ENCODE results near the gene PLIN1. TPM values are rescaled to one million over a fixed set of nuclear protein-coding genes. Genes with fewer than 3 reads are reported as not detected.

PLIN1 gene
- total and polyA plus RNA-seq, 10 of the 15 experiments (the other 5 are each of a cell fraction or from before 2014, with no cell fraction given), result 0.05 to 0.13 (median 0.09) TPM; not detected in 6

Small RNA genes within 50 kb of the gene (small RNA-seq; reads per million reads assigned to genes)
- not detected for gene RNU6-132P

Other genes with a start within 250 kb of the PLIN1 start
Only the 7 nearest of the 10 such genes appear.
- 11.4 and 12.6 TPM in 2 replicates for gene TICRR, start 103.9 kb downstream of the PLIN1 start, total RNA-seq (2014; rRNA removed)
- gene TICRR, start 103.9 kb downstream of the PLIN1 start, total RNA-seq (2014; rRNA removed; fragmentation: Illumina TruSeq; extraction: Trizol), result 10.6 and 11.0 TPM in 2 replicates
- 18.8 and 21.5 TPM in 2 replicates for gene TICRR, start 103.9 kb downstream of the PLIN1 start, total RNA-seq (2021)
- gene TICRR, start 103.9 kb downstream of the PLIN1 start, polyA plus RNA-seq (2011; rRNA removed), result 9.4 and 11.9 TPM in 2 replicates
- gene TICRR, start 103.9 kb downstream of the PLIN1 start, polyA plus RNA-seq (2014; fragmentation: Illumina TruSeq; extraction: Trizol), result 14.8 and 16.8 TPM in 2 replicates
- gene TICRR, start 103.9 kb downstream of the PLIN1 start, polyA plus RNA-seq (2014; fragmentation: Nextera tagmentation; extraction: Ambion mirVana), result 1 to 10 TPM in 1 of 2 experiments, under 1 TPM in 1; 0.58 to 1.1 TPM
- gene TICRR, start 103.9 kb downstream of the PLIN1 start, polyA plus RNA-seq (2014; rRNA removed), result 14.0 and 14.8 TPM in 2 replicates
- 10 to 100 TPM in 1 of 2 experiments, 1 to 10 TPM in 1; 9.3 to 10.3 TPM for gene TICRR, start 103.9 kb downstream of the PLIN1 start, polyA plus RNA-seq (2016; fragmentation: Nextera tagmentation; extraction: Ambion mirVana)
- 0.05 and 0.11 TPM in 2 replicates for gene KIF7, start 23.9 kb downstream of the PLIN1 start, total RNA-seq (2014; rRNA removed)
- gene KIF7, start 23.9 kb downstream of the PLIN1 start, total RNA-seq (2014; rRNA removed; fragmentation: Illumina TruSeq; extraction: Trizol), result 0.04 TPM in 1 of 2 replicates, not detected in the other
- gene KIF7, start 23.9 kb downstream of the PLIN1 start, total RNA-seq (2021), result 0.16 and 0.36 TPM in 2 replicates
- gene KIF7, start 23.9 kb downstream of the PLIN1 start, polyA plus RNA-seq (2011; rRNA removed), result 0.14 and 0.26 TPM in 2 replicates
- gene KIF7, start 23.9 kb downstream of the PLIN1 start, polyA plus RNA-seq (2014; fragmentation: Illumina TruSeq; extraction: Trizol), result 0.01 TPM in 1 of 2 replicates, not detected in the other
- not detected for gene KIF7, start 23.9 kb downstream of the PLIN1 start, polyA plus RNA-seq (2014; fragmentation: Nextera tagmentation; extraction: Ambion mirVana)
- gene KIF7, start 23.9 kb downstream of the PLIN1 start, polyA plus RNA-seq (2014; rRNA removed), result 0.09 and 0.18 TPM in 2 replicates
- gene KIF7, start 23.9 kb downstream of the PLIN1 start, polyA plus RNA-seq (2016; fragmentation: Nextera tagmentation; extraction: Ambion mirVana), result under 1 TPM; 0.04 to 0.11 TPM
- gene PEX11A, start 11.4 kb upstream of the PLIN1 start, total RNA-seq (2014; rRNA removed), result 1.9 and 2.5 TPM in 2 replicates
- gene PEX11A, start 11.4 kb upstream of the PLIN1 start, total RNA-seq (2014; rRNA removed; fragmentation: Illumina TruSeq; extraction: Trizol), result 2.0 and 2.1 TPM in 2 replicates
- gene PEX11A, start 11.4 kb upstream of the PLIN1 start, total RNA-seq (2021), result 2.0 and 2.8 TPM in 2 replicates
- gene PEX11A, start 11.4 kb upstream of the PLIN1 start, polyA plus RNA-seq (2011; rRNA removed), result 1.4 and 1.5 TPM in 2 replicates
- 1.8 and 2.1 TPM in 2 replicates for gene PEX11A, start 11.4 kb upstream of the PLIN1 start, polyA plus RNA-seq (2014; fragmentation: Illumina TruSeq; extraction: Trizol)
- 1 to 10 TPM; 1.4 to 1.5 TPM for gene PEX11A, start 11.4 kb upstream of the PLIN1 start, polyA plus RNA-seq (2014; fragmentation: Nextera tagmentation; extraction: Ambion mirVana)
- gene PEX11A, start 11.4 kb upstream of the PLIN1 start, polyA plus RNA-seq (2014; rRNA removed), result 2.1 and 3.5 TPM in 2 replicates
- gene PEX11A, start 11.4 kb upstream of the PLIN1 start, polyA plus RNA-seq (2016; fragmentation: Nextera tagmentation; extraction: Ambion mirVana), result 1 to 10 TPM; 1.7 to 2.1 TPM
- gene WDR93, start 11.4 kb upstream of the PLIN1 start, total RNA-seq (2014; rRNA removed), result not detected in 2 replicates
- not detected in 2 replicates for gene WDR93, start 11.4 kb upstream of the PLIN1 start, total RNA-seq (2014; rRNA removed; fragmentation: Illumina TruSeq; extraction: Trizol)
- gene WDR93, start 11.4 kb upstream of the PLIN1 start, total RNA-seq (2021), result not detected in 2 replicates
- gene WDR93, start 11.4 kb upstream of the PLIN1 start, polyA plus RNA-seq (2011; rRNA removed), result not detected in 2 replicates
- gene WDR93, start 11.4 kb upstream of the PLIN1 start, polyA plus RNA-seq (2014; fragmentation: Illumina TruSeq; extraction: Trizol), result not detected in 2 replicates
- gene WDR93, start 11.4 kb upstream of the PLIN1 start, polyA plus RNA-seq (2014; fragmentation: Nextera tagmentation; extraction: Ambion mirVana), result not detected
- not detected in 2 replicates for gene WDR93, start 11.4 kb upstream of the PLIN1 start, polyA plus RNA-seq (2014; rRNA removed)
- gene WDR93, start 11.4 kb upstream of the PLIN1 start, polyA plus RNA-seq (2016; fragmentation: Nextera tagmentation; extraction: Ambion mirVana), result not detected
- 0.73 and 0.82 TPM in 2 replicates for gene MESP1, start 71.9 kb upstream of the PLIN1 start, total RNA-seq (2014; rRNA removed)
- 0.04 and 0.14 TPM in 2 replicates for gene MESP1, start 71.9 kb upstream of the PLIN1 start, total RNA-seq (2014; rRNA removed; fragmentation: Illumina TruSeq; extraction: Trizol)
- 0.27 and 1.1 TPM in 2 replicates for gene MESP1, start 71.9 kb upstream of the PLIN1 start, total RNA-seq (2021)
- 0.24 and 0.45 TPM in 2 replicates for gene MESP1, start 71.9 kb upstream of the PLIN1 start, polyA plus RNA-seq (2011; rRNA removed)
- 0.09 TPM in 1 of 2 replicates, not detected in the other for gene MESP1, start 71.9 kb upstream of the PLIN1 start, polyA plus RNA-seq (2014; fragmentation: Illumina TruSeq; extraction: Trizol)
- not detected for gene MESP1, start 71.9 kb upstream of the PLIN1 start, polyA plus RNA-seq (2014; fragmentation: Nextera tagmentation; extraction: Ambion mirVana)
- 0.19 and 0.20 TPM in 2 replicates for gene MESP1, start 71.9 kb upstream of the PLIN1 start, polyA plus RNA-seq (2014; rRNA removed)
- gene MESP1, start 71.9 kb upstream of the PLIN1 start, polyA plus RNA-seq (2016; fragmentation: Nextera tagmentation; extraction: Ambion mirVana), result under 1 TPM; 0.70 to 1.00 TPM
- gene MESP2, start 97.0 kb upstream of the PLIN1 start, total RNA-seq (2014; rRNA removed), result not detected in 2 replicates
- not detected in 2 replicates for gene MESP2, start 97.0 kb upstream of the PLIN1 start, total RNA-seq (2014; rRNA removed; fragmentation: Illumina TruSeq; extraction: Trizol)
- not detected in 2 replicates for gene MESP2, start 97.0 kb upstream of the PLIN1 start, total RNA-seq (2021)
- gene MESP2, start 97.0 kb upstream of the PLIN1 start, polyA plus RNA-seq (2011; rRNA removed), result not detected in 2 replicates
- gene MESP2, start 97.0 kb upstream of the PLIN1 start, polyA plus RNA-seq (2014; fragmentation: Illumina TruSeq; extraction: Trizol), result not detected in 2 replicates
- gene MESP2, start 97.0 kb upstream of the PLIN1 start, polyA plus RNA-seq (2014; fragmentation: Nextera tagmentation; extraction: Ambion mirVana), result not detected
- gene MESP2, start 97.0 kb upstream of the PLIN1 start, polyA plus RNA-seq (2014; rRNA removed), result 0.04 TPM in 1 of 2 replicates, not detected in the other
- gene MESP2, start 97.0 kb upstream of the PLIN1 start, polyA plus RNA-seq (2016; fragmentation: Nextera tagmentation; extraction: Ambion mirVana), result not detected
- not detected in 2 replicates for gene ANPEP, start 135.5 kb upstream of the PLIN1 start, total RNA-seq (2014; rRNA removed)
- not detected in 2 replicates for gene ANPEP, start 135.5 kb upstream of the PLIN1 start, total RNA-seq (2014; rRNA removed; fragmentation: Illumina TruSeq; extraction: Trizol)
- gene ANPEP, start 135.5 kb upstream of the PLIN1 start, total RNA-seq (2021), result 0.58 and 0.87 TPM in 2 replicates
- gene ANPEP, start 135.5 kb upstream of the PLIN1 start, polyA plus RNA-seq (2011; rRNA removed), result not detected in 2 replicates
- gene ANPEP, start 135.5 kb upstream of the PLIN1 start, polyA plus RNA-seq (2014; fragmentation: Illumina TruSeq; extraction: Trizol), result 0.05 and 0.18 TPM in 2 replicates
- not detected for gene ANPEP, start 135.5 kb upstream of the PLIN1 start, polyA plus RNA-seq (2014; fragmentation: Nextera tagmentation; extraction: Ambion mirVana)
- gene ANPEP, start 135.5 kb upstream of the PLIN1 start, polyA plus RNA-seq (2014; rRNA removed), result not detected in 2 replicates
- under 1 TPM; 0.19 to 0.24 TPM for gene ANPEP, start 135.5 kb upstream of the PLIN1 start, polyA plus RNA-seq (2016; fragmentation: Nextera tagmentation; extraction: Ambion mirVana)